Stimulated activated CD8-positive, alpha-beta memory T cell treated with anti-CD3 and anti-CD28 coated beads, Interleukin-12 subunit alpha, Interleukin-12 subunit beta, amount 100 ng/mL, for 24 hours (primary cell): ENCODE data around the gene GNAQ.

Source experiments
- DNase-seq: peaks from one replicate; pipeline ENCODE4 v3.0.0-alpha.2; 2020; ENCODE audit errors: extremely low read depth

The GNAQ gene

DNA sequence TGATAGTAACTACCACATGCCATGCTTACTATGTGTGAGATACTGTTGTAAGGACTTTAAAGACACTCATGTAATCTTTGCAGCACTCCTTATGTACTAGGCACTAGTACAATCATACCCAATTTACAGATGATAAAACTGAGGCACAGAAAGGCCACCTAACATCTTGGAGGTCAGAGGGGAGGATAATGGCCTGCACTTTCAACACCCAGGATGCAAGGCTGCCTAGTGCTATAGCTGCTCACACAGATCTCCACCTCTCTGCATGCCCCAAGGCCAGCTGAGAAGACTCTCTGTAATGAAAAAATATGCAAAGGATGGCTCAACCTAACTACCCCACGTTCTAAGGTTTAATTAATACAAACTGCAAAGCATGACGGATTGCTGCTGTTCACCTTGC, 57.2 kb downstream of the GNAQ start:
- no peak for DNase-seq

GRCh38 chr9:77969083-77969482, 62.5 kb downstream of the GNAQ start:
- no peak for DNase-seq

DNA sequence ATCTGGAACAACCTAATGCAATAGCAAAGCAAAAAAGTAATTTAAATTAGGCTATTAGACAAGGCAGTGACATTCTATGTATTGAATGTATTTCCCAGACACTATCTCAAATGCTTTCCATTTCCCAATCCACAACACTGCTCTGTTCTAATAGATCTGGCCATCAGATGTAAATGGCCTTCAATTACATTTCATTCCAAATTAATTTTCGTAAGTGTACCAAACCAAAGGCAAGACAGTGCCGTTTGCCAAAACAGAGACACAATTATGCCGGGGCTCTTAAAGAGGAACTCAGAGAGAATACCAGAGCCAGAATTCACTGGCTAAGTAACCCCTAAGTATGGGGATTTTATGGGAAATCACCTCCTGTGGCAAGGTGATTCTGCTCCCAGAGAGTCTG, 63.1 kb downstream of the GNAQ start:
- DNase-seq, result no peak

DNA sequence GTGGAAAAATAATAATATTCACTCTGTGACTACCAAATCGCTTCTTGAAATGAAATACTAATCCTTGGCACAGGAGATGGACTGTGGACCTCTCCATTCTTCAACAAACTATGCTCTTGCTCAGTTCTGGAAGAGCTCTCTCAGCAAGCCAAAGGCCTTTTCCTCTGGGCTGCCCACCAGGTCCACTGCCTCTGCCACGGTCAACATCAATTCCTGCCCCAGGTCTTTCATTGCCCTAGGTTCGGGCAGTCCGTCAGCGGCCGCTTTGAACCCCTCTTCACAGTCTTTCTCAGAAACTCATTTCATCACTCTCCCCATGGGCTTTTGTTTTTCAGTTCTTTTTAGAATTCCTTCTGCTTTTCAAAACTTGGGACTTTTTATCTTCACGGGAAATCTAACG, 64.9 kb downstream of the GNAQ start:
- DNase-seq, result no peak

DNA sequence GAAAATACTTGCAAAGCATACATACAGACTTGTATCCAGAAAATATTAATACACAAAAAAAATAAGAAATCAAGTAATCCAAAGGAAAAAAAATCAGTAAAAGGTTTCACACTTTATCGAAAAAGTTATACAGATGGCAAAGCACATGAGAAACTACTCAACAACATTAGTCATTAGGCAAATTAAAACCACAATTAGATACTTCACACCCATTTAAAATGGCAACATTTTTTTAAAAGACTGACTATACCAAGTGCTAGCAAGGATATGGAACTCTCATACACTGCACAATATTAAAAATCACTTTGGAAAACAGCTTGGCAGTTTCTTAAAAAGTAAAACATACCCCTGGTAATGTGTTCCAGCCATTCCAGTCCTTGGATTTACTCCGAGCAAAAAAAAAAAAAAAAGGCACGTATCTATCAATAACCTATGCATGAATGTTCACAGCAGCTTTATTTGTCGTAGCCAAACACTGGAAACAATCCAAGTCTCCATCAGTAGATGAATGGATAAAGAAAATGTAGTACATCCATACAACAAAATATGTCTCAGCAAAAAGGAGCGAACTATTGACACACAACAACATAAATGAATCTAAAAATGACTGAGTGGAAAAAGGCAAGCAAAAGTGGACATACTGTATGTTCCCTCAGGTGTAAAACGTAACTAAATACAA, 66.0 kb downstream of the GNAQ start:
- DNase-seq, result no peak

DNA sequence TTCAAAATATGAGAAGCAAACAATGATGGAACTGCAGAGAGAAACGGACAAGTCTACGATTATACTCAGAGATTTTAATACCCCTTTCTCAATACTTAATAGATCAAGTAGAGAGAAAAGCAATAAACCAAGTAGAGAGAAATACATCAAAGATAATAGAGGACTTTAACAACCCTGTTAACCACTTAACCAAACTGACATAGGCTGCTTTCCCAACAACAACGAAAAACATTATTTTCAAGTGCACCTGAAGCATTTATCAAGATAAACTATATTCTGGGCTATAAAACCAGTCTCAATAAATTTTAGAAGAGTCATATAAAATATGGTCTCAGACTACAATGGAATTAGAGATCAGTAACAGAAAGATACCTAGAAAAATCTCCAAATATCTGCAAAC, 67.4 kb downstream of the GNAQ start:
- DNase-seq, result no peak

DNA sequence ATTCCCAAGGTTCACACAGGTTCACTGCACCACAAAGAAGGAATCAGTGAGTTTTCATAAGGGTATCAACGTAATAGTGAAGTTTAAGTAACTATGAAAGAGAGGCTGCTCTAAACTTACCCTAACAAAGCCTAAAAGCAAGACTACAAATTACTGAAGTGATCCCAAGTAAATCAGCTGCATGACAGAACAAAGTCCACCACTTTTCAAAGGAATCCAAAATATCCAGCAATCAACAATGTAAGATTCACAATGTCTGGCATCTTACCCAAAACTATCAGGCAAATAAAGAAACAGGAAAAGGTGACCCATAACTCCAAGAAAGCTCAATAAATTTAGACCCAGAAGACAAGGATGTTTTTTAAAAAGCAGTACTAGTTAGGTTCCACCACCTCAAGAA, 70.1 kb downstream of the GNAQ start:
- DNase-seq, result no peak

GRCh38 chr9:77960356-77961153, 71.1 kb downstream of the GNAQ start:
- DNase-seq, result no peak

GRCh38 chr9:77959803-77960202, 71.8 kb downstream of the GNAQ start:
- DNase-seq, result no peak

DNA sequence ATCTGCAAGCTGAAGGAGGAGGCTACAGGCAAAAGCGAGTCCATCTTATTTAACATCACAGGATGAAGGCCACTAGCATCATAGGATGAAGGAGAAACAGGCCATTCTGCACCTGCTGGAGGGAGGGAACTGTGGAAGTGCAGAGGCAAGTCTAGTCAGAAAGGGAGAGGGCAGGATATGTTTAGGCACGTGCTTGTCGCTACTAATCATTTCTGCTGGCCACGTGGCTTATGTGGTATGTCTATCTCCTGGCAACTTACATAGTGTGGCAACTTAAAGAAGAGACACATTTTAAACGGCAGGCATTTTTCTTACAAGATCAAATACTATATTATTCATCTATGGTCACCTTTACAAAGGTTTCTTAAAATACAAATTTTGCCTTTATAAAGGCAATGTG, 74.0 kb downstream of the GNAQ start:
- DNase-seq, result no peak

DNA sequence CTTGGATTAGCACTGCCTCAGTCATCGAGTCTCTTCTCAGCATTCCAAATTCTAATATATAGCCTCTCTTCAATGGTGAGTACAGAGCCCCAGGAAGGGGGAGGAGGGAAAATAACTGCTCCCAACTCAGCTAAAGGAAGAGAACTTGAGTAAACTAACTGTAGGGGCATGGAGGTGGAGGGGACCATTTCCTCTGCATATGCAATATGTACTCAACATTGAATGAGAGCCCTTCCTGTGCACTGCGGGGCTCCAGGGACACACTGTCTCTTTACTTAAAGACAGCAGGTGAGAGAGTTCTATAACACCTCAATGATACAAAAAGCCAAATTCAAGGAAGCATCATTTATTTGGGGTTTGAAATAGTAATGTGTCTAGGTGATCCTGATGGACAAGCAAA, 75.1 kb downstream of the GNAQ start:
- DNase-seq, result no peak

GRCh38 chr9:77954666-77955015, 77.0 kb downstream of the GNAQ start:
- no peak for DNase-seq

DNA sequence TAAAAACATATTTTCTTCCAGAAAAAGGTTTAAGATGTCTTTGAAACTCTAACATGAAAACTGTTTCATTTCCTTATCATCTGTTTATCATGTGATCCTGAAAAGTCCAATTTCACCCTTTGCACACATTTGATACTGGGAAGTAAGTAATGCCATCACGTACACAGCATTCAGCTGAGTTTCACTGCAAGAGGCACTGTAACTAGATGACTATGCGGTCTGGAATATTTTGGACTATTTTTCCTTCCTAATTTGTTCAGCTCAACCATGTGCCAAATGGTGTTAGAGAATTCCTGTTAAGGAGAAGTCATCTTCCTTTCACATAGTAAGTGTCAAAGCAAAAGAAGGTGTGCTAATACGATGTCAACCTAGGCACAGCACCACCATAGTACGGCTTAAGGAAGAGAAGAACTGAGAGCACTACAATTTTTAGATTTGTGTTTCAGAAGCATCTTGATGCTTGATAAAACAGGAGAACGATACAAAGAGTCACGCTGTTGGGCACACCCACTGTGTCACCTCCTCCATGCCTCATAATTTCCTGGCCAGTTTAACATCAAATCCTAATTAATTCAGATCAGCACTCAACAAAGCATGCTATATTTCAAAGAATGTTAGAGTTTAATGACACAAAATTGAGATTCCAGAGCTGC, 77.5 kb downstream of the GNAQ start:
- DNase-seq, result no peak

- DNase-seq, result no peak
These were observed 78.0 kb downstream of the GNAQ start for GRCh38 chr9:77953590-77953989.

- DNase-seq, result no peak
These were observed 78.8 kb downstream of the GNAQ start for GRCh38 chr9:77952635-77953328.

- no peak for DNase-seq
These were observed 80.2 kb downstream of the GNAQ start for GRCh38 chr9:77951369-77951768.

- no peak for DNase-seq
These were observed 81.7 kb downstream of the GNAQ start for GRCh38 chr9:77949751-77950436.

DNA sequence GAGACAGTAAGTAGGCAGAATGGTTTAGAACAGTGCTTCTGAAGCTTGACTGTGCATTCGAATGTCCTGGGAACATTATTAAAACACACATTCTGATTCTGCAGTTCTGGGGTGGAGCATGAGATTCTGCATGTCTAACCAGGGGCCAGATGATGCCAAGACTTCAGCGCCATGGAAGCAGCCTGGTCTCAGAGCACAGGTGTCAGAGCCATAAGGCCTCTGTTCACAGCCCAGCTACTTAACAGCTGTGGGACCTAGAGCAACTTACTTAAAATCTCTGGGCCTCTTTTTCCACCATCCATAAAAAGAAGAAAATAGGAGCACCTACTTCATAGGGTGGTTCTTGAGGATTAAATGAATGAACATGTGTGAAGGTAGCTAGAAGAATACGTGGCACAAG, 84.0 kb downstream of the GNAQ start:
- DNase-seq, result no peak

GRCh38 chr9:77946969-77947620, 84.5 kb downstream of the GNAQ start:
- no peak for DNase-seq

- no peak for DNase-seq
These were observed 85.3 kb downstream of the GNAQ start for GRCh38 chr9:77946296-77946695.

DNA sequence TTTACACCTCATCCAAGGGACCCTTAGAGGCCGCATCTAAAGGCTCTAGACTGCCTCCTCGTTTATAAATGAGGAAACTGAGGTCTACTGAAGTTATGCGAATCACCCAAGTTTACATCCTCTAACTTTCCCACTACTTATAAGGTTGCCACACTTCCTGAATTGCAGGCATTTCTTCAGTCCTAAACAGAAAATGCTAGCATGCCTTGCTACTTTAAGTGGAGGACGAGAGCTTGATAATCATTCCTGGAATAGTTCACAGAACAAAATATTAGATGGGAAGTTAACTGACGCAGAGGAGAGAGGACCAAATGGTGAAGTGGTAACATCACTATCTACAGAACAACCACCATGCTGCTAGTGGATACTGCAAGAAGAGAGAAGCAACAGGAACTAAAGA, 85.8 kb downstream of the GNAQ start:
- no peak for DNase-seq
